NCI-H2107 treated with DMSO at 0.1 percent for 48 hours (cell line): ENCODE results near the gene PEMT.
"Not testable (repeated sequence)": the region's sequence is repeated elsewhere in the genome, so short reads cannot be mapped to it uniquely, and the experiment has no call there.

Experiments
- DNase-seq: peaks from one replicate; lab custom pipeline; 2025; ENCODE audit not compliant: unreplicated experiment; lab: John Stamatoyannopoulos, UW

The PEMT gene

GRCh38 chr17:17492085-17492484 is 99.4 kb downstream of the PEMT start:
- DNase-seq, result no peak

GRCh38 chr17:17491546-17491988 is 99.9 kb downstream of the PEMT start:
- no peak for DNase-seq

GRCh38 chr17:17491031-17491471 is 100.5 kb downstream of the PEMT start:
- no peak for DNase-seq

- no peak for DNase-seq
Observed at GRCh38 chr17:17487998-17488397, 103.5 kb downstream of the PEMT start.

- DNase-seq, result not testable (repeated sequence)
Observed at GRCh38 chr17:17486416-17486815, 105.1 kb downstream of the PEMT start.

- DNase-seq, result no peak
Observed at GRCh38 chr17:17485420-17485819, 106.1 kb downstream of the PEMT start.

GRCh38 chr17:17484451-17484899 is 107.0 kb downstream of the PEMT start:
- no peak for DNase-seq

GRCh38 chr17:17481860-17482259 is 109.6 kb downstream of the PEMT start:
- no peak for DNase-seq

- no peak for DNase-seq
Observed at GRCh38 chr17:17480593-17481148, 110.8 kb downstream of the PEMT start.

- DNase-seq, result no peak
Observed at GRCh38 chr17:17479209-17479608, 112.3 kb downstream of the PEMT start.

- peak; percentile 32 for DNase-seq
Observed at GRCh38 chr17:17476865-17477467, 114.5 kb downstream of the PEMT start, which contains the start of gene MED9. Gene MED9, plus strand, starts transcription at chr17:17477000. Its CDS starts 42 bp downstream, at chr17:17477042.

- DNase-seq, result no peak
Observed at GRCh38 chr17:17474341-17474740, 117.2 kb downstream of the PEMT start.

GRCh38 chr17:17472333-17472920 is 119.1 kb downstream of the PEMT start:
- DNase-seq, result peak; percentile 30

- DNase-seq, result no peak
Observed at GRCh38 chr17:17469996-17470395, 121.5 kb downstream of the PEMT start.

GRCh38 chr17:17469358-17469757 is 122.2 kb downstream of the PEMT start:
- no peak for DNase-seq

GRCh38 chr17:17468217-17469010 is 123.1 kb downstream of the PEMT start:
- no peak for DNase-seq

- no peak for DNase-seq
Observed at GRCh38 chr17:17467720-17468119, 123.8 kb downstream of the PEMT start.

GRCh38 chr17:17467016-17467415 is 124.5 kb downstream of the PEMT start:
- DNase-seq, result no peak

GRCh38 chr17:17466511-17466910 is 125.0 kb downstream of the PEMT start:
- DNase-seq, result no peak

- DNase-seq, result not testable (repeated sequence)
Observed at GRCh38 chr17:17465878-17466277, 125.6 kb downstream of the PEMT start.

- no peak for DNase-seq
Observed at GRCh38 chr17:17463821-17464220, 127.7 kb downstream of the PEMT start.
